Measurements from ENCODE around the gene GDF3.
A peak's percentile ranks its signal among the peaks of the same experiment; 100 is the strongest.

Gene GDF3

GRCh38 chr12:7716381-7716780 is 20.8 kb upstream of the GDF3 start:
- DNase-seq (ENCODE audit: insufficient read length, low spot score), result no peak
- TF ChIP-seq CTCF (IDR thresholded peaks at IDR 0.05; ENCODE audit: insufficient read depth, missing control alignments), result peak; percentile 1
- FAIRE-seq, result no peak

GRCh38 chr12:7712841-7713442 is 17.4 kb upstream of the GDF3 start:
- no peak for TF ChIP-seq CTCF (IDR thresholded peaks at IDR 0.05; ENCODE audit: insufficient read depth, missing control alignments)
- DNase-seq (ENCODE audit: insufficient read length, low spot score) (no peak), FAIRE-seq (no peak)

GRCh38 chr12:7711133-7711532 is 15.6 kb upstream of the GDF3 start, which contains the start of gene DPPA3:
Gene DPPA3 (plus strand): TSS chr12:7711433. CDS start chr12:7711571, 138 bp downstream.
- DNase-seq (ENCODE audit: insufficient read length, low spot score) (no peak), FAIRE-seq (no peak)
- TF ChIP-seq CTCF (IDR thresholded peaks at IDR 0.05; ENCODE audit: insufficient read depth, missing control alignments), result no peak

DNA sequence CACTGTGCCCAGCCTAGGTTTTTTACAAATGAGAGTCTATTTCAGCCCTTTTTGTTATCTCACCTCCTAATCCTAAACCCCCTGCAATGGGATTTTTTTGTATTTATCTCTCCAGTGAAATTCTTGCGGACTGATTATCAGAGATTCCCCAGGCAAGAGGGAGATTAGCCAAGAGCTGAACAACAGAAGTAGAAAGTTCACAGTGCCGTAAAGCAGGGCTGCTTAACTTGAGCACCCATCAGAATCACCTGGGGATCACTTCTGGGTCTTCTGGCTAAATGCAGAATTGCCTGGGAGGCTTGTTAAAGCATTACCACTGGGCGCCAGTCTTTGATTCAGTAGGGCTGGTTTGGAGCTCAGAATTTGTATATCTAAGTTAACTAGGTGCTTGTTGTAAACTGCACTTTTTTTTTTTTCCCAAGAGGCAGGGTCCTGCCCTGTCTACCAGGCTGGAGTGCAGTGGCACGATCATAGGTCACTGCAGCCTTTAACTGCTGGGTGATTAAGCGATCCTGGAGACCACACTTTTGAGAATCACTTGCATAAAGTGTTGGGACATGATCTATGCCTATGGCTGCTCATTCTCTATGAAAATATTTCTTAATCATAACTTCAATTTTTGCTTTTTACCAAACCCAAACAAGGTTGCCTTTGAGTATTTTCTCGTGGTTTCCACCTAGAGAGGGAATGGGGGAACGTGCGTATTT is 14.5 kb upstream of the GDF3 start:
- FAIRE-seq (no peak), DNase-seq (ENCODE audit: insufficient read length, low spot score) (no peak)
- no peak for TF ChIP-seq CTCF (IDR thresholded peaks at IDR 0.05; ENCODE audit: insufficient read depth, missing control alignments)

DNA sequence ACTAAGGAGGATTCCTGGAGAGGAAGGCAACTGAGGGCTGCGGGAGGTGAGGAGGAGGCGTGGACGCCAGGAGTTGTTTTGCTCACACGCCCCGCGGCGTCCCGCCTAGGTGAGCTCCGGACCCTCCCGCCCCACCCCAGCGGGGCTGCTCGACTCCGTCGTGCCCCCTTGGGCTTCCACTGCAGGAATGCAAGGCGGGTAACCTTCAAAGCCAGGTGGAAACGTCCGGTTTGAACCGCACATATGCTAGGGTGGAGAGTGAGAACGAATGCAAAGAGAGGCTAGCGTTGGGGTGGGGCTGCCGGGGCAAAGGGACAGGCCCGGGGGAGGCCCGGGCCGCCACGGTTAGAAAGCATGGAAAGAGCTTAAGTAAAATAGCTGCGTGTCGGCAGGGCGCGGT is 10.3 kb upstream of the GDF3 start:
- FAIRE-seq (no peak), DNase-seq (ENCODE audit: insufficient read length, low spot score) (no peak)
- no peak for TF ChIP-seq CTCF (IDR thresholded peaks at IDR 0.05; ENCODE audit: insufficient read depth, missing control alignments)

GRCh38 chr12:7695237-7695560 is 376 bp downstream of the GDF3 start:
- TF ChIP-seq CTCF (IDR thresholded peaks at IDR 0.05; ENCODE audit: insufficient read depth, missing control alignments), result no peak
- FAIRE-seq (no peak), DNase-seq (ENCODE audit: insufficient read length, low spot score) (no peak)

DNA sequence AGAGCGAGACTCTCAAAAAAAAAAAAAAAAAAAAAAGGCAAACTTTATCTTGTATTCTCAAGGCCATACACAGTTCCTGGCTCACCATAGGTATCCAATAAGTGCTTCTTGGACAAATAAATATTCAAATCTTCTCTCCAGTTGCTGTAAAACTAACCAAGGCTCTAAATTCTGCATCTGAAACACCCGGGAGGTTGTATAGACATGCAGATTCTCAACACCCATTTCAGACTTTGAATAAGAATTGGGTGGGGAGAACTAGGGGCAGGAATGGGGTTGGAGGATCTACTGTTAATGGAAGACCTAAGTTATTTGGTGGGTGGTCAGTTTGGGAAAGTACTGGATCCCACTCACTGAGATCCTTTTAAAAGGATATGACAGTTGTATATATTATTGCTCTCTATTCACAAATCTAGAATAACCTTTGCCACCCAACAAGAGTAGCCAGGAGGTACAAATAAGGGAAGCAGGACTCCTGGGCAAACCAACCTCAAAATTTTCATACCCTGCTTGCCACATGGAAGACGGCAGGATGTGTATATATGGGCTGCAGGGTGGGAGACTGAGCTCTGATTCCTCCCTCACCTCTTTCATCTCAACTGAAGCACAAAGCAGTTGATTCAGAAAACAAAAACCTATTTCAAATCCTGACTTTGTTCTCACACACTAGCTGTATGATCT is 879 bp downstream of the GDF3 start:
- no peak for TF ChIP-seq CTCF (IDR thresholded peaks at IDR 0.05; ENCODE audit: insufficient read depth, missing control alignments)
- FAIRE-seq (no peak), DNase-seq (ENCODE audit: insufficient read length, low spot score) (no peak)

Data from D721Med (cell line).